ENCODE measurements around the gene PLAAT4.

GRCh38 chr11:63548178-63548577 lies 11.6 kb downstream of the PLAAT4 start:
- no peak for TF ChIP-seq CTCF (CRISPR knock-in tag; IDR thresholded peaks at IDR 0.05)
- no peak for TF ChIP-seq MAFF (IDR thresholded peaks at IDR 0.05; ENCODE audit: low read depth, low read length)
- no peak for TF ChIP-seq RAD21 (CRISPR knock-in tag; IDR thresholded peaks at IDR 0.05)
- no peak for TF ChIP-seq ZNF609 (CRISPR knock-in tag; IDR thresholded peaks at IDR 0.05; ENCODE audit: borderline replicate concordance)
- TF ChIP-seq HIVEP1 (CRISPR knock-in tag; IDR thresholded peaks at IDR 0.05) = no peak
- TF ChIP-seq ZNF512 (CRISPR knock-in tag; IDR thresholded peaks at IDR 0.05) = no peak
- TF ChIP-seq POLR2A (IDR thresholded peaks at IDR 0.05; ENCODE audit: insufficient read depth in 1 of 2, low read depth in 2 of 2, low read length in 2 of 2) = no peak
- no peak for TF ChIP-seq ZNF160 (CRISPR knock-in tag; IDR thresholded peaks at IDR 0.05)
- TF ChIP-seq RNF2 (conservative IDR thresholded peaks at IDR 0.05; ENCODE audit: low read depth) = no peak
- TF ChIP-seq MEF2D (CRISPR knock-in tag; IDR thresholded peaks at IDR 0.05) = no peak
- TF ChIP-seq ATF3 (CRISPR knock-in tag; IDR thresholded peaks at IDR 0.05) = no peak
- no peak for TF ChIP-seq PCBP1 (IDR thresholded peaks at IDR 0.05; ENCODE audit: borderline replicate concordance, low read depth, low read length)
